PFSK-1 (cell line): ENCODE data around the gene GAS6.

ENCODE experiments used
- FOXP2 ChIP-seq: optimal IDR thresholded peaks from 2 replicates; pipeline ENCODE3; 2011; ENCODE audit warnings: borderline replicate concordance, control low read depth, inconsistent platforms; ENCODE audit not compliant: insufficient read depth; ENCODE audit errors: extremely low read length, extremely low read depth
- POLR2AphosphoS5 ChIP-seq: IDR thresholded peaks from 2 replicates; pipeline ENCODE4 v1.6.1; 2012; ENCODE audit warnings: low read depth, mild to moderate bottlenecking, control low read depth, low read length, moderate library complexity
- SIN3A ChIP-seq: IDR thresholded peaks from 2 replicates; pipeline ENCODE4 v1.6.1; 2012; ENCODE audit warnings: mild to moderate bottlenecking, low read length, moderate library complexity, borderline replicate concordance; ENCODE audit not compliant: insufficient read depth
- TAF1 ChIP-seq: IDR thresholded peaks from 2 replicates; pipeline ENCODE4 v1.6.1; 2012; ENCODE audit warnings: low read length, control low read depth, borderline replicate concordance; ENCODE audit not compliant: insufficient read depth
- TF ChIP-seq, protein P1 (sequence below), 2 experiments: IDR thresholded peaks; 2 replicates each; pipeline versions ENCODE4 v1.6.1 to v1.8.0; 2011 to 2012; ENCODE audit warnings: low read depth in 2 of 2, low read length in 2 of 2, control low read depth in 1 of 2, inconsistent platforms in 1 of 2, mild to moderate bottlenecking in 1 of 2, moderate library complexity in 1 of 2; ENCODE audit not compliant: insufficient read depth in 1 of 2

The GAS6 gene

DNA sequence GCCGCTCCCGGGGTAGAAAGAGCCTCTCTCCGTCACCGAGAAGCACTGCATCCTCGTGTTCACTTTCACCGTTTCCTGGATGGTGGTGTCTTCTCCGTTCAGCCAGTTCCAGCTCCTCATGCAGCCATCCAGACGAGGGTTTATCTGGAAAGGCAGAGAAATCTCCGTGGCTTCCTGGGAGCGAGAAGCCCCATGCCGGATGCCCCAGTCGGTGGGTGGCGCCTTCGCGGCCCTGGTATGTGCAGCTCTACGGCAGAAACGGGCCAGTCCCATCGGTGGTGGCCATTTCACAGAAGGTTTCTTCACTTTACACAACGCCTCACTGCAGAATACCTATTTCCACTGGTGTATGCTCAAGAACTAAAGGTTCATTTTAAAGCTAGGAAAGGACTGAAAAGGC lies 36.9 kb downstream of the GAS6 start:
- TF ChIP-seq POLR2AphosphoS5 (no peak), SIN3A (no peak), FOXP2 (no peak), TAF1 (no peak)
- TF ChIP-seq, protein P1, sequence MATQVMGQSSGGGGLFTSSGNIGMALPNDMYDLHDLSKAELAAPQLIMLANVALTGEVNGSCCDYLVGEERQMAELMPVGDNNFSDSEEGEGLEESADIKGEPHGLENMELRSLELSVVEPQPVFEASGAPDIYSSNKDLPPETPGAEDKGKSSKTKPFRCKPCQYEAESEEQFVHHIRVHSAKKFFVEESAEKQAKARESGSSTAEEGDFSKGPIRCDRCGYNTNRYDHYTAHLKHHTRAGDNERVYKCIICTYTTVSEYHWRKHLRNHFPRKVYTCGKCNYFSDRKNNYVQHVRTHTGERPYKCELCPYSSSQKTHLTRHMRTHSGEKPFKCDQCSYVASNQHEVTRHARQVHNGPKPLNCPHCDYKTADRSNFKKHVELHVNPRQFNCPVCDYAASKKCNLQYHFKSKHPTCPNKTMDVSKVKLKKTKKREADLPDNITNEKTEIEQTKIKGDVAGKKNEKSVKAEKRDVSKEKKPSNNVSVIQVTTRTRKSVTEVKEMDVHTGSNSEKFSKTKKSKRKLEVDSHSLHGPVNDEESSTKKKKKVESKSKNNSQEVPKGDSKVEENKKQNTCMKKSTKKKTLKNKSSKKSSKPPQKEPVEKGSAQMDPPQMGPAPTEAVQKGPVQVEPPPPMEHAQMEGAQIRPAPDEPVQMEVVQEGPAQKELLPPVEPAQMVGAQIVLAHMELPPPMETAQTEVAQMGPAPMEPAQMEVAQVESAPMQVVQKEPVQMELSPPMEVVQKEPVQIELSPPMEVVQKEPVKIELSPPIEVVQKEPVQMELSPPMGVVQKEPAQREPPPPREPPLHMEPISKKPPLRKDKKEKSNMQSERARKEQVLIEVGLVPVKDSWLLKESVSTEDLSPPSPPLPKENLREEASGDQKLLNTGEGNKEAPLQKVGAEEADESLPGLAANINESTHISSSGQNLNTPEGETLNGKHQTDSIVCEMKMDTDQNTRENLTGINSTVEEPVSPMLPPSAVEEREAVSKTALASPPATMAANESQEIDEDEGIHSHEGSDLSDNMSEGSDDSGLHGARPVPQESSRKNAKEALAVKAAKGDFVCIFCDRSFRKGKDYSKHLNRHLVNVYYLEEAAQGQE (IDR thresholded peaks at IDR 0.05; ENCODE audit: insufficient read depth in 1 of 2, low read depth in 2 of 2, low read length in 2 of 2), result no peak

GRCh38 chr13:113825841-113826240 lies 38.0 kb downstream of the GAS6 start:
- TF ChIP-seq FOXP2 (no peak), TAF1 (no peak), SIN3A (no peak), POLR2AphosphoS5 (no peak)
- TF ChIP-seq, protein P1 (IDR thresholded peaks at IDR 0.05; ENCODE audit: insufficient read depth in 1 of 2, low read depth in 2 of 2, low read length in 2 of 2), result no peak

DNA sequence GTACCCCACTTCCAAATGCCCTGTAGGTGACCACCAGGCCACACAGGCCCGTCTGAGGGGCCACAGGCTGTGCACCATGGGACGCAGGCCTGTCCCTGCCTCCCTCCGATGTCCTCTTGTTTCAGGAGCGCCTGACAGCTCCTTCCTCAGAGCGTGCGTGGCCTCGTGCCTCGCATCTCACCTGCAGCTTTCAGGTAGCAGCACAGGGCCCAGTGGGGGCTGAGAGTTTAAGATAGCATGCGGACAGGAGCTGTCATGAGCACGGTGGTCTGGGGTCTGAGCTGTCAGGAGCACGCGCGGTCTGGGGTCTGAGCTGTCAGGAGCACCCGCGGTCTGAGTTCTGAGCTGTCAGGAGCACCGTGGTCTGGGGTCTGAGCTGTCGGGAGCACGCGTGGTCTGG lies 40.1 kb downstream of the GAS6 start:
- TF ChIP-seq TAF1 (no peak), SIN3A (no peak), FOXP2 (no peak), POLR2AphosphoS5 (no peak)
- TF ChIP-seq, protein P1 (IDR thresholded peaks at IDR 0.05; ENCODE audit: insufficient read depth in 1 of 2, low read depth in 2 of 2, low read length in 2 of 2), result no peak

GRCh38 chr13:113822956-113823744 lies 40.7 kb downstream of the GAS6 start:
- TF ChIP-seq SIN3A, result no peak
- TF ChIP-seq FOXP2, result no peak
- TF ChIP-seq POLR2AphosphoS5, result no peak
- TF ChIP-seq, protein P1 (IDR thresholded peaks at IDR 0.05; ENCODE audit: insufficient read depth in 1 of 2, low read depth in 2 of 2, low read length in 2 of 2), result no peak
- no peak for TF ChIP-seq TAF1
